Motor neuron (in vitro differentiated cells): ENCODE data around the gene DLG5. TPM values are rescaled to one million over a fixed set of nuclear protein-coding genes. Genes with fewer than 3 reads are reported as not detected.

Source experiments
- ATAC-seq, 8 experiments: fragments of 200-7000 bp; cut with Tn5 transposase; replicated peaks in 6 of 8; 2 replicates each; pipeline ENCODE4 v1.8.0; 2021; ENCODE audit warnings: mild to moderate bottlenecking in 8 of 8, moderate library complexity in 8 of 8
- H3K27ac ChIP-seq, 2 donors: fragments of 250-450 bp; sonication (Bioruptor Pico); 2 replicates each; pipeline ENCODE4 v1.9.0; 2021; ENCODE audit warnings: antibody characterized with exemption in 2 of 2, mild to moderate bottlenecking in 2 of 2, moderate library complexity in 1 of 2
- H3K4me1 ChIP-seq, 2 donors: fragments of 250-450 bp; sonication (Bioruptor Pico); replicated peaks in 1 of 2; 2 replicates each; pipeline ENCODE4 v1.6.1; 2021; ENCODE audit warnings: antibody characterized with exemption in 2 of 2, mild to moderate bottlenecking in 2 of 2, moderate library complexity in 1 of 2
- H3K4me3 ChIP-seq, 5 donors: fragments of 250-450 bp; sonication (Bioruptor Pico); 2 replicates each; pipeline ENCODE4 v1.9.0; 2021; ENCODE audit warnings: antibody characterized with exemption in 5 of 5, mild to moderate bottlenecking in 5 of 5, moderate library complexity in 4 of 5
- WGBS, 10 experiments: fragments of 450-650 bp; shearing (Covaris generic); methylation state at CpG; one replicate each; pipeline ENCODE4 v1.0.0; 2022; 5-methylcytosine and 5-hydroxymethylcytosine counted together
- in situ Hi-C, 9 experiments: fragments of 400-800 bp; cut with MboI; loops; one replicate each; pipeline ENCODE4 v1.15.0; 2021; ENCODE audit warnings: low sequenced_read_pairs in 9 of 9, low pct_unique_long_range_greater_than_20kb in 2 of 9; ENCODE audit not compliant: unreplicated experiment in 9 of 9
- total RNA-seq, 8 experiments: library from RNA; unstranded; fragments of 300-600 nt; gene quantifications; 2 replicates each; pipeline versions ENCODE4 v1.2.3 to v1.2.4, GENCODE V29; 2022

Gene DLG5
- total RNA-seq, 8 experiments from 2014 or later, result 18.2 to 62.7 (median 23.4) TPM

DNA sequence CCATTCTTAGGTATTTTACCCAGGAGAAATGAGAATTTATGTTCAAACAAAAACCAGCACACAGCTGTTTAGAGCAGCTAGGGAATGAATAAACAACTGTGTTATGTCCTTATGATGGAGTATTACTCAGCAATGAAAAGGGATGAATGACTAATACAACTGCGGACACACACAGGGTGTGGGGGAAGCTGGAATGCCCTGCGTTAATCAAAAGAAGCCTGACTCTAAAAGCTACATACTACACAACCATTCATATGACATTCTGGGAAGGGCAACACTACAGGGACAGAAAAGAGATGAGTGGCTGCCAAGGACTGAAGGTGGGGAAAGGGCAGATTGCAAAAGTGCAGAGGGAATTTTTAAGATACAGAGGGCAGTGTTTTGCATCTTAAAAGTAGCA is 64.0 kb downstream of the DLG5 start:
- peak in 1 of 8 experiments; percentile 40 for ATAC-seq
- no peak overlapping the region for H3K27ac ChIP-seq
- H3K4me1 ChIP-seq, result peaks cover 21 to 34% of the 10 kb centered on the region in 2 donors
- WGBS, 10 experiments, result 100% methylated on average over 1 to 2 of the region's 2 CpGs; no CpG with 5 or more reads in 5 of the 10 experiments
- H3K4me3 ChIP-seq, result no peak overlapping the region
- in situ Hi-C loops, result no loop called here

DNA sequence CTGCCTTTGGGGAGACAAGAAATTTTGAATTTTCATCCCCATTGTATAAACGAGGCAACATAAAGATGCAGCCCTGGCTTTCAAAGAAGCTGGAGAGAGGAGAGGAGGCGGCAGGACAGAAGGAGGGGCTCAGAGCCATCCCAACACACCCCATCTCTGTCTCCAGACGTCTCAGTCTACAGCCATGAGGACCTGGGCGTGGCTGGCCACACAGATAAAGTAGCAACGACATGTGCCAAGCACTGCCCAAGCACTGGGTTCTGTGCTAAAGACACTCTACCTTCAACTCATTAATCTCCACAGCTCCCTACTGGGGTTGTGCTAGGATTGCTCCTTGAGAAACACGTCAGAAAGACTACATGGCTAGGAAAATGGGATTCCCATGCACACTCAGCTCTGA is 65.2 kb downstream of the DLG5 start:
- in situ Hi-C loops, result no loop called here
- 14 to 100% (median 71%) methylated on average over 1 to 4 of the region's 6 CpGs; no CpG with 5 or more reads in 3 of the 10 experiments for WGBS, 10 experiments
- H3K4me1 ChIP-seq, result peaks cover 16 to 22% of the 10 kb centered on the region in 2 donors
- no peak overlapping the region for H3K4me3 ChIP-seq
- H3K27ac ChIP-seq, result no peak overlapping the region
- ATAC-seq, result no peak

DNA sequence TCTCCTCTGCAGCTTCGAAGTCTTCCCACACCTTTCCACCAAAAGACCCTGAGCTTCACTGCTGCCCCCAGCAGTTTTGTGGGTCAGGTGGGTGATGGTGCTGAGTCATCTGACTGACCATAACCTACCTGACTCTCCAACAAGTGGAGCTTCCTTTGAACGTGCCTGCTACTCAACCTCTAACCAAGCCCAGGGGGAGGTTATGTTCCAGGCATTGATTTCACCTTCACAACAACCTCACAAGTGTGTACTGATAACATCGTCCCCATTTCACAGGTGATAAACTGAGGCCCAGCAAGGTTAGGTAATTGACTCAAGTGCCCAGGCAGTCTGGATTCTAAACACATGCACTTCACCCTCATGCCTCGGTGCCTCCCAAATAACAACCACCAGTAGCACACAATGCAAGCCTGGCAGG is 66.7 kb downstream of the DLG5 start:
- in situ Hi-C loops, result no loop called here
- no peak overlapping the region for H3K27ac ChIP-seq
- no peak for ATAC-seq
- no peak overlapping the region for H3K4me3 ChIP-seq
- 0 to 100% (median 90%) methylated on average over 1 to 3 of the region's 4 CpGs; no CpG with 5 or more reads in 3 of the 10 experiments for WGBS, 10 experiments
- H3K4me1 ChIP-seq, result peaks cover 4 to 7% of the 10 kb centered on the region in 2 donors

- Histone ChIP-seq H3K4me1 (peaks cover 1 to 4% of the 10 kb centered on the region in 2 donors), H3K27ac (no peak overlapping the region), H3K4me3 (no peak overlapping the region)
- in situ Hi-C loops, result no loop called here
- no peak for ATAC-seq
- 60 to 100% (median 92%) methylated on average over 1 to 7 of the region's 7 CpGs for WGBS, 10 experiments
Observed at GRCh38 chr10:77859200-77859864, 67.2 kb downstream of the DLG5 start.

DNA sequence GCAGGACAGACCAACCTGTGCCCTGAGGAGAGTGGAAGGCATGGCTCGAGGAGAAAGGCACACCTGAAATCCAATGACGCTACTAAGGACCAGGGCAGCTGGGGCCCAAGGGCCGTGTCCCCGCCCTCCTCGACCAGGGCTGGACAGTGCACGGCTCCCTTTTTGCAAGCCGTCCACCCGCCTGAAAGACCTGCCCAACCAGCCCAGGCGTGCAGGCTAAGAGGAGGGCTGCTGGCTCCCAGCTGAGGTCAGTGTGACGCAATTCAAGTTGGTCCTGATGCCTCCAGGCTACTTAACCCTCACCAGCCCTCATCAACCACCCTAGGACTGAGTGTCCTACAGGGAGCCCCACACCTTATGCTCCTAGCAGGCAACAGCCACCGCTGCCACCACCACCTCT is 69.3 kb downstream of the DLG5 start:
- in situ Hi-C loops, result no loop called here
- Histone ChIP-seq H3K4me1 (peaks cover 0 to 4% of the 10 kb centered on the region in 2 donors), H3K27ac (no peak overlapping the region), H3K4me3 (no peak overlapping the region)
- ATAC-seq, result peak in 3 of 8 experiments; percentile 34 to 79 (median 61)
- 93 to 100% (median 100%) methylated on average over 1 to 3 of the region's 11 CpGs; no CpG with 5 or more reads in 7 of the 10 experiments for WGBS, 10 experiments

GRCh38 chr10:77856566-77856965 is 70.0 kb downstream of the DLG5 start:
- in situ Hi-C loops, result no loop called here

DNA sequence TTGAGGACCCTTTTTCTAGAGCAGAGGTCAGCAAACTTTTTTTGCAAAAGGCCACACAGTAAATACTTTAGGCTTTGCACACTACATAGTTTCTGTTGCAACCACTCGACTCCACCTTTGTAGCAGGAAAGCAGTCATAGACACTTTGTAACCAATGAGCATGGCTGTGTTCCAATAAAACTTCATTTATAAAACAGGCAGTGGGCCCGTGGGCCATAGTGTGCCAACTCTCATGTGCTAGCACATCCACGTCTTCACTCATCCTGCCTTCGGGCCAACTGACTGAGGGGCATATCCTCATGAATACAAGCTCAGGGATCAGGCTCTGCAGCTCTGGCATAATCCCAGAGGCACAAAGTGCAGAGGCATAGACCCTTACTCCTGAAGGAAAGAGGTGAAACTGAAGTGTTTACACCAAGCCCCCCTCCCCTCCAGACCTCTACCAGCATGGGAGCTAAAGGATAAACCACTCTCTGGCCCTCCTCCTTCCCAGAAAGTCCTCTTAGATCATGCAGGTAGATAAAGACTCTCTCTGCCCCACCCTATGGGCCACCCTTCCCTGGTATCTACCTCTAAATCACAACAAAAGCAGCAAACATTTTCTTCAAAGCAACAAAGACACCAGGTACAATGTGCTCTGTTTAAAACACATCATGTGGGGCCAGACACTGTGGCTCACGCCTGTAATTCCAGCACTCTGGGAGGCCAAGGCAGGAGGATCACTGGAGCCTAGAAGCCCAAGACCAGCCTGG is 71.0 kb downstream of the DLG5 start:
- no peak for ATAC-seq
- H3K27ac ChIP-seq, result no peak overlapping the region
- in situ Hi-C loops, result no loop called here
- WGBS, 10 experiments, result 24 to 100% (median 93%) methylated on average over 1 to 4 of the region's 5 CpGs; no CpG with 5 or more reads in 4 of the 10 experiments
- no peak overlapping the region for H3K4me3 ChIP-seq
- no peaks in the 10 kb centered on the region for H3K4me1 ChIP-seq

More at GRCh38 chr10:77856566-77856965, 70.0 kb downstream of the DLG5 start:
- ATAC-seq, result no peak
- WGBS, 10 experiments, result 87 to 90% methylated on average over 2 to 11 of the region's 17 CpGs; no CpG with 5 or more reads in 8 of the 10 experiments
- H3K27ac ChIP-seq, result no peak overlapping the region
- peaks cover 0 to 4% of the 10 kb centered on the region in 2 donors for H3K4me1 ChIP-seq
- no peak overlapping the region for H3K4me3 ChIP-seq

GRCh38 chr10:77854115-77854514 is 72.4 kb downstream of the DLG5 start:
- Histone ChIP-seq H3K4me3 (no peak overlapping the region), H3K4me1 (peaks cover 3 to 4% of the 10 kb centered on the region in 2 donors), H3K27ac (no peak overlapping the region)
- WGBS, 10 experiments, result 100% methylated on average over 1 to 2 of the region's 6 CpGs; no CpG with 5 or more reads in 7 of the 10 experiments
- in situ Hi-C loops, result no loop called here
- ATAC-seq, result no peak

GRCh38 chr10:77853256-77853655 is 73.3 kb downstream of the DLG5 start:
- WGBS, 10 experiments, result 83 to 100% (median 98%) methylated on average over 1 to 6 of the region's 16 CpGs; no CpG with 5 or more reads in 6 of the 10 experiments
- no peak overlapping the region for H3K4me3 ChIP-seq
- in situ Hi-C loops, result no loop called here
- peaks cover 3 to 9% of the 10 kb centered on the region in 2 donors for H3K4me1 ChIP-seq
- H3K27ac ChIP-seq, result no peak overlapping the region
- ATAC-seq, result no peak

- in situ Hi-C loops, result no loop called here
- no peak for ATAC-seq
- Histone ChIP-seq H3K4me1 (peaks cover 10 to 15% of the 10 kb centered on the region in 2 donors), H3K27ac (no peak overlapping the region), H3K4me3 (no peak overlapping the region)
- 69 to 98% (median 90%) methylated on average over 1 to 7 of the region's 17 CpGs; no CpG with 5 or more reads in 1 of the 10 experiments for WGBS, 10 experiments
Observed at GRCh38 chr10:77850620-77851231, 75.8 kb downstream of the DLG5 start.

DNA sequence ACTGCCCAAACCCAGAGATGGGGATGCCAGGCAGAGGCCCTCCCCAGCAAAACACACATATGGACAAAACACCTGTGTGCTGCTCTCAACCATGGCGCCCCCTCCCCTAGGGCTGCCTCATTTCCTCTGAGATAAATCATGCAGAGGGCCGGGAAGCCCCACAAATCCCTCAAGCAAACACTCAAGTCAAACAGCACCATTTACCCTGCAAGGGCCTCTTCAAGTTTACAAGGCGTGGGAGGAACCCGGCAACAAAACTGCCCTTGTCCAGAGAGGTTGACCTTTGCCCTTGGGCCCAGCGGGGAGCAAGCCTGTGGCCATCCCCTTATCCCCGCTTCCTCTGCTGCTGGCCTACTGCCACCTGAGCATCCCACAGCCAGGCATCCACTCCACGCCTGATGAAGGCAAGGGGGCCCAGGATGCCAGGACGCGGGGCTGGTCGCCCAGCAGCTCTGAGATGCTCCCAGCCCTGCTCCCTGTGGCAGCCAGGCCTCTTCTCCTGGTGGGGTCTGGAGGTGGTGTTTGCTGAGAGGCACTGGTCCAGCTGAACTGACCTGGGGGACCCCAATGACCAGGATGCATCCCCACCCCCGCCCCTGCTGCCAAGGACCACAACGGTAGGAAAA is 77.4 kb downstream of the DLG5 start:
- in situ Hi-C loops, result loop anchor here in 4 of 9 experiments (10.0 to 25.0 kb wide), 3 partner anchors 136 to 163 kb away; no protein-coding TSS in a partner anchor
- ATAC-seq, result peak in 1 of 8 experiments; percentile 46
- WGBS, 10 experiments, result 0 to 60% (median 40%) methylated on average over 1 to 8 of the region's 12 CpGs; no CpG with 5 or more reads in 6 of the 10 experiments
- Histone ChIP-seq H3K4me1 (peaks cover 10 to 15% of the 10 kb centered on the region in 2 donors), H3K27ac (peak overlapping the region in 1 of 2 donors; percentile 7), H3K4me3 (no peak overlapping the region)

DNA sequence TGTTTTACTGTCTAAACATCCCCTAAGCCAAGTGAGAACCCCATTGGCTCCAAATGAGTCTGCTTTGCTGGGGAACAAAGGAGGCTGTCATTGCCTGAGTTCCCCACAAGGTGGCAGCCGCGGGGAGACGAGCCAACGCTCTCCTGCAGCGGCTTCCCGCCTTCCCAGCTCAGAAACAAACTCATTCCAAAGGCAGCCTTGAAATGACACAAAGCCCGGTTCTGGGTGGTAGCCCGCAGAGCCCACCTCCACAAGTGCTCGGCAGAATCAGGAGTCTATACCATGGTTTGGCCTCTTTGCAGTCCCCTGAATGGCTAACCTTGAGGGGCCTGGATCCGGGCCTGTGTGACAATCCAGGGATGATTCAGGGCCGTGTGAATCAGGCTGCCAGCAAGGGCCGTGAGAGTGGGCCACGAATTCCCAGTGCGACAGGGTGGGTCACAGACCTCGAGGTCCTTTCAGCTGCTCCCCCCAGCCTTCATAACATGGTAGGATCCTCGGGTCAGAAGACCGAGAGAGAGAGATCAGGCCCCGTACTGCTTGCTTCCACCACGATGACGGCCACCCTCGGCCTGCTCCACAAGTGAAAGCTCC is 79.7 kb downstream of the DLG5 start:
- no peak overlapping the region for H3K27ac ChIP-seq
- in situ Hi-C loops, result loop anchor here in 4 of 9 experiments (10.0 to 25.0 kb wide), 3 partner anchors 138 to 165 kb away; no protein-coding TSS in a partner anchor
- no peak overlapping the region for H3K4me3 ChIP-seq

More for the DNA sequence above, 79.7 kb downstream of the DLG5 start:
- WGBS, 10 experiments, result 0 to 100% (median 61%) methylated on average over 1 to 9 of the region's 21 CpGs; no CpG with 5 or more reads in 4 of the 10 experiments
- ATAC-seq, result peak; percentile 75 to 91 (median 83)
- H3K4me1 ChIP-seq, result peaks cover 10 to 15% of the 10 kb centered on the region in 2 donors
